B cell (primary cell): ENCODE data around the gene ZNF462. TPM values are rescaled to one million over a fixed set of nuclear protein-coding genes. Genes with fewer than 3 reads are reported as not detected.

Experiments
- ATAC-seq: fragments of 200-7000 bp; cut with Tn5 transposase; one replicate; pipeline ENCODE4 v1.10.0; 2021; ENCODE audit warnings: low read depth, mild to moderate bottlenecking, moderate number of reproducible peaks, moderate library complexity
- CTCF ChIA-PET: fragments of 350-600 bp; sonication (Branson Sonifier 250); formaldehyde crosslinking; loops from one replicate; lab custom pipeline; 2021; ENCODE audit warnings: antibody characterized with exemption, inconsistent platforms; lab: Charles Lee
- POLR2A ChIA-PET: fragments of 350-600 bp; sonication (Branson Sonifier 250); formaldehyde crosslinking; loops from one replicate; lab custom pipeline; 2021; ENCODE audit warnings: antibody characterized with exemption; lab: Charles Lee
- DNase-seq: peaks from one replicate; pipeline ENCODE4 v3.0.0; 2013
- H2AFZ ChIP-seq: 2 replicates; pipeline ENCODE4 v1.6.1; 2012; ENCODE audit warnings: mild to moderate bottlenecking, low read depth, low read length; ENCODE audit not compliant: insufficient read depth, poor library complexity, severe bottlenecking
- H3K27ac ChIP-seq, 2 donors: 1 replicate in 1 of 2; 2 replicates in 1 of 2; pipeline ENCODE4 v1.5.1; 2012 to 2013; ENCODE audit warnings: low read length in 2 of 2, mild to moderate bottlenecking in 2 of 2, moderate library complexity in 1 of 2
- H3K27me3 ChIP-seq, 4 experiments: fragments of 200-600 bp in 1 of 4; sonication (generic) in 1 of 4; replicated peaks in 1 of 4; 1 replicate in 2 of 4; 2 replicates in 2 of 4; pipeline versions ENCODE4 v1.6.1 to v1.7.0; 2013 to 2016; ENCODE audit warnings: low read length in 3 of 4, mild to moderate bottlenecking in 2 of 4, mixed read lengths in 1 of 4, moderate library complexity in 1 of 4; ENCODE audit not compliant: insufficient read depth in 4 of 4, control insufficient read depth in 3 of 4; ENCODE audit errors: control extremely low read depth in 1 of 4
- H3K36me3 ChIP-seq, 2 experiments: replicated peaks in 1 of 2; 1 replicate in 1 of 2; 2 replicates in 1 of 2; pipeline versions ENCODE4 v1.6.1 to v1.7.1; 2013; ENCODE audit warnings: low read length in 1 of 2; ENCODE audit not compliant: insufficient read depth in 2 of 2, control insufficient read depth in 1 of 2; ENCODE audit errors: control extremely low read depth in 1 of 2, extremely low read depth in 1 of 2
- H3K4me1 ChIP-seq, 2 donors: fragments of 200-600 bp in 1 of 2; sonication (generic) in 1 of 2; 1 replicate in 1 of 2; 2 replicates in 1 of 2; pipeline versions ENCODE4 v1.5.1 to v1.6.1; 2013 to 2017; ENCODE audit warnings: low read length in 2 of 2; ENCODE audit not compliant: control insufficient read depth in 2 of 2, insufficient read depth in 2 of 2
- H3K4me2 ChIP-seq: replicated peaks from 2 replicates; pipeline ENCODE3; 2012; ENCODE audit warnings: mild to moderate bottlenecking, low read depth, low read length; ENCODE audit not compliant: poor library complexity, severe bottlenecking
- H3K4me3 ChIP-seq, 5 experiments: fragments of 200-600 bp in 1 of 5; sonication (generic) in 1 of 5; 1 replicate in 3 of 5; 2 replicates in 2 of 5; pipeline versions ENCODE4 v1.5.1 to v1.7.0; 2011 to 2016; ENCODE audit warnings: low read length in 4 of 5, mild to moderate bottlenecking in 4 of 5, low read depth in 2 of 5, control low read depth in 1 of 5, moderate library complexity in 1 of 5; ENCODE audit not compliant: insufficient read depth in 1 of 5; ENCODE audit errors: control extremely low read depth in 1 of 5, extremely low read depth in 1 of 5
- H3K79me2 ChIP-seq: fragments of 200-600 bp; sonication (generic); one replicate; pipeline ENCODE4 v1.6.0; 2016; ENCODE audit warnings: low read length; ENCODE audit not compliant: control insufficient read depth, insufficient read depth
- H3K9ac ChIP-seq: fragments of 200-600 bp; sonication (generic); 2 replicates; pipeline ENCODE4 v1.6.1; 2017; ENCODE audit warnings: mild to moderate bottlenecking, low read length, moderate library complexity
- H3K9me3 ChIP-seq, 3 donors: one replicate each; pipeline versions ENCODE4 v1.6.1 to v1.7.1; 2013; ENCODE audit warnings: low read length in 2 of 3; ENCODE audit not compliant: control insufficient read depth in 2 of 3, insufficient read depth in 1 of 3; ENCODE audit errors: control extremely low read depth in 1 of 3
- H4K20me1 ChIP-seq: 2 replicates; pipeline ENCODE4 v1.6.0; 2012; ENCODE audit warnings: mild to moderate bottlenecking, low read length; ENCODE audit not compliant: insufficient read depth, control insufficient read depth, poor library complexity, severe bottlenecking
- H3K27ac Mint-ChIP-seq: one replicate; pipeline ENCODE4 v1.8.0; 2021; ENCODE audit warnings: mixed read lengths
- H3K27me3 Mint-ChIP-seq: one replicate; pipeline ENCODE4 v1.8.0; 2021; ENCODE audit warnings: mixed read lengths
- H3K4me1 Mint-ChIP-seq: one replicate; pipeline ENCODE4 v1.8.0; 2021; ENCODE audit warnings: mixed read lengths
- H3K4me3 Mint-ChIP-seq: one replicate; pipeline ENCODE4 v1.8.0; 2021; ENCODE audit warnings: mixed read lengths
- H3K9me3 Mint-ChIP-seq: one replicate; pipeline ENCODE4 v1.8.0; 2022; ENCODE audit warnings: mixed read lengths; ENCODE audit not compliant: insufficient read depth
- CTCF ChIP-seq: fragments of 200-600 bp; IDR thresholded peaks from one replicate; pipeline ENCODE4 v1.8.0; 2022; ENCODE audit warnings: antibody characterized with exemption, mild to moderate bottlenecking
- EZH2 ChIP-seq: IDR thresholded peaks from 2 replicates; pipeline ENCODE4 v1.6.1; 2012; ENCODE audit warnings: borderline replicate concordance, low read depth, mild to moderate bottlenecking, moderate library complexity, low read length; ENCODE audit not compliant: insufficient read depth, poor library complexity, severe bottlenecking
- WGBS: methylation state at CpG from one replicate; pipeline ENCODE4 v1.1.5; 2013; ENCODE audit warnings: missing lambda C conversion rate; ENCODE audit not compliant: insufficient coverage; 5-methylcytosine and 5-hydroxymethylcytosine counted together
- intact Hi-C: fragments of 100-400 bp; cut with micrococcal nuclease; formaldehyde crosslinking; loops from one replicate; pipeline ENCODE4 v1.10.0; 2022
- polyA plus RNA-seq: library from polyadenylated mRNA; depleted of rRNA; stranded (reverse); fragments of >200 nt; gene quantifications from 2 replicates; pipeline ENCODE4 v1.2.3, GENCODE V29; 2012
- total RNA-seq, 2 donors: library from RNA; stranded (reverse); fragments of 120-200 nt in 1 of 2; gene quantifications; 1 replicate in 1 of 2; 2 replicates in 1 of 2; pipeline versions ENCODE4 v1.2.3 to v1.2.4, GENCODE V29; 2013 to 2022

The ZNF462 gene
- total and polyA plus RNA-seq, 2 donors (not counting 1 experiment from before 2014, with no cell fraction given): not detected

- no peak overlapping the region for H3K4me3 ChIP-seq
- H3K4me2 ChIP-seq: no peak overlapping the region
- Mint-ChIP-seq H3K4me1 (no peaks in the 10 kb centered on the region), H3K27me3 (no peaks in the 10 kb centered on the region), H3K27ac (no peak overlapping the region), H3K4me3 (no peak overlapping the region), H3K9me3 (no peaks in the 10 kb centered on the region)
- ATAC-seq (no peak), DNase-seq (no peak)
- ChIA-PET POLR2A (no interaction called here), CTCF (no interaction called here)
- no peaks in the 10 kb centered on the region for H3K9me3 ChIP-seq
- no peaks in the 10 kb centered on the region for H3K79me2 ChIP-seq
- H4K20me1 ChIP-seq: no peaks in the 10 kb centered on the region
- H3K9ac ChIP-seq: no peak overlapping the region
- no peaks in the 10 kb centered on the region for H3K36me3 ChIP-seq
- H2AFZ ChIP-seq: no peak overlapping the region
- no peak overlapping the region for H3K27ac ChIP-seq
- H3K4me1 ChIP-seq: no peaks in the 10 kb centered on the region
- WGBS: 100% methylated on average over 3 of the region's 3 CpGs
- intact Hi-C loops: no loop called here
- TF ChIP-seq EZH2: no peak
- no peak for TF ChIP-seq CTCF
- H3K27me3 ChIP-seq: no peaks in the 10 kb centered on the region
Observed at GRCh38 chr9:106936680-106937079, 73.7 kb downstream of the ZNF462 start.

GRCh38 chr9:106941916-106942315, 79.0 kb downstream of the ZNF462 start:
- H3K79me2 ChIP-seq: no peaks in the 10 kb centered on the region
- no peak for ATAC-seq
- Mint-ChIP-seq H3K27ac (no peak overlapping the region), H3K4me3 (no peak overlapping the region), H3K27me3 (no peaks in the 10 kb centered on the region), H3K9me3 (no peaks in the 10 kb centered on the region), H3K4me1 (no peaks in the 10 kb centered on the region)
- no peaks in the 10 kb centered on the region for H3K9me3 ChIP-seq
- TF ChIP-seq CTCF: no peak
- no peak for TF ChIP-seq EZH2
- DNase-seq: no peak
- ChIA-PET CTCF (no interaction called here), POLR2A (no interaction called here)
- no peak overlapping the region for H2AFZ ChIP-seq
- no peak overlapping the region for H3K9ac ChIP-seq
- no peak overlapping the region for H3K4me3 ChIP-seq
- no peak overlapping the region for H3K4me2 ChIP-seq
- H3K36me3 ChIP-seq: no peaks in the 10 kb centered on the region
- WGBS: 72% methylated on average over 2 of the region's 2 CpGs
- no peak overlapping the region for H3K27ac ChIP-seq
- H4K20me1 ChIP-seq: no peaks in the 10 kb centered on the region
- intact Hi-C loops: no loop called here
- H3K27me3 ChIP-seq: no peaks in the 10 kb centered on the region
- no peaks in the 10 kb centered on the region for H3K4me1 ChIP-seq
